Activated CD4-positive, alpha-beta T cell treated with anti-CD3 and anti-CD28 coated beads, Interleukin-2, amount 10 ng/mL, durations not matched to agents 24 days and 14 days (primary cell): Measurements from ENCODE around the gene ZDHHC3. TPM values are rescaled to one million over a fixed set of nuclear protein-coding genes. Genes with fewer than 3 reads are reported as not detected.

Experiments used
- DNase-seq: peaks from one replicate; pipeline ENCODE4 v3.0.0; 2022
- H3K27ac Mint-ChIP-seq: one replicate; pipeline ENCODE4 v1.8.0; 2022; ENCODE audit warnings: mild to moderate bottlenecking, mixed read lengths
- H3K27me3 Mint-ChIP-seq: one replicate; pipeline ENCODE4 v1.8.0; 2022; ENCODE audit warnings: mixed read lengths
- H3K36me3 Mint-ChIP-seq: one replicate; pipeline ENCODE4 v1.8.0; 2022; ENCODE audit warnings: low read depth, mild to moderate bottlenecking, mixed read lengths
- H3K4me1 Mint-ChIP-seq: one replicate; pipeline ENCODE4 v1.8.0; 2021; ENCODE audit warnings: mixed read lengths
- H3K4me3 Mint-ChIP-seq: one replicate; pipeline ENCODE4 v1.8.0; 2022; ENCODE audit warnings: mild to moderate bottlenecking, moderate library complexity, mixed read lengths
- H3K9me3 Mint-ChIP-seq: one replicate; pipeline ENCODE4 v1.8.0; 2021; ENCODE audit warnings: mixed read lengths
- intact Hi-C: fragments of 100-400 bp; cut with micrococcal nuclease; formaldehyde crosslinking; loops from one replicate; pipeline ENCODE4 v1.15.1; 2023
- total RNA-seq: library from RNA; stranded (reverse); gene quantifications from 2 replicates; pipeline ENCODE4 v1.2.3, GENCODE V29; 2022

ZDHHC3 gene
- total RNA-seq, 1 donor from 2014 or later, result 46.2 TPM

DNA sequence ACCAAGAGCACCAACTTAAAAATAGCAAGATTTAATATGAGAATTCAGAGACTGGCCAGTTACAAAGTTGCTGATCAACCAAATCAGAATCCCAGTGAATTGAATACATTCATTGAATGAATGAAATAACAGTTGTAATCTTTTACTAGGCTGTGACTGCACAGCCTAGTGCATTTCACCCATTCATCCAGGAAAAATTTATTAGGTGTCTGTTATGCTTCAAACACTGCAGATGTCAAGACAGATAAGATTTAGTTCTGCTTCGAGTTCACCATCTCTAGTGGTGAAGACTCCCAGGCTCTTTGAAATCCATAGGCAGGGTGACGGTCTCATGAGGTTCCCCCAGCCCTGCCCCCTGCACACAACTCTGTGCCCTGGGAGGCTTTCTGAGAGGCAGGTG lies 72.7 kb downstream of the ZDHHC3 start:
- no peak for DNase-seq
- Mint-ChIP-seq H3K27ac (no peak overlapping the region), H3K27me3 (peaks cover 2% of the 10 kb centered on the region), H3K36me3 (no peaks in the 10 kb centered on the region), H3K9me3 (no peaks in the 10 kb centered on the region), H3K4me3 (no peak overlapping the region), H3K4me1 (no peaks in the 10 kb centered on the region)
- intact Hi-C loops, result no loop called here

DNA sequence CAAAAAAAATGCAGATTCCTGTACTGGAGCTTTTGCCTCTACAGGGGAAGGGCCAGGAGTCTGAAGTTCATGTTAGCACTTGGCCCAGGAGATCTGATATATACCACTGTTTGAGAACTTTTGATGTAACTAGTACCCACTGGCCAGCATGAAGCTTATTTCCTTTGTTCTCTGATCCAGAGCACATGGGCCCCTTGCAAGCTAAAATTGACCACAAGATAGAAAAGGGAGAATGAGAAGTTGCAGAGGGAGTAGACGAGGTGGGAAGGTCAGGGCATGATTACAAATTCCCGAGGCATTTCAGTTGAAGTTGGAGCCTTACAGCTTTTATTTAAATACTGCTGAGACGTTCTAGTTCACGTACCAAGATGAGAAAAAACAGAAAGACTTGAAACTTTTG lies 73.3 kb downstream of the ZDHHC3 start:
- no peak overlapping the region for H3K4me3 Mint-ChIP-seq
- H3K4me1 Mint-ChIP-seq, result no peaks in the 10 kb centered on the region
- H3K36me3 Mint-ChIP-seq, result no peaks in the 10 kb centered on the region
- DNase-seq, result no peak
- peaks cover 2% of the 10 kb centered on the region for H3K27me3 Mint-ChIP-seq
- intact Hi-C loops, result no loop called here
- no peak overlapping the region for H3K27ac Mint-ChIP-seq
- H3K9me3 Mint-ChIP-seq, result no peaks in the 10 kb centered on the region

DNA sequence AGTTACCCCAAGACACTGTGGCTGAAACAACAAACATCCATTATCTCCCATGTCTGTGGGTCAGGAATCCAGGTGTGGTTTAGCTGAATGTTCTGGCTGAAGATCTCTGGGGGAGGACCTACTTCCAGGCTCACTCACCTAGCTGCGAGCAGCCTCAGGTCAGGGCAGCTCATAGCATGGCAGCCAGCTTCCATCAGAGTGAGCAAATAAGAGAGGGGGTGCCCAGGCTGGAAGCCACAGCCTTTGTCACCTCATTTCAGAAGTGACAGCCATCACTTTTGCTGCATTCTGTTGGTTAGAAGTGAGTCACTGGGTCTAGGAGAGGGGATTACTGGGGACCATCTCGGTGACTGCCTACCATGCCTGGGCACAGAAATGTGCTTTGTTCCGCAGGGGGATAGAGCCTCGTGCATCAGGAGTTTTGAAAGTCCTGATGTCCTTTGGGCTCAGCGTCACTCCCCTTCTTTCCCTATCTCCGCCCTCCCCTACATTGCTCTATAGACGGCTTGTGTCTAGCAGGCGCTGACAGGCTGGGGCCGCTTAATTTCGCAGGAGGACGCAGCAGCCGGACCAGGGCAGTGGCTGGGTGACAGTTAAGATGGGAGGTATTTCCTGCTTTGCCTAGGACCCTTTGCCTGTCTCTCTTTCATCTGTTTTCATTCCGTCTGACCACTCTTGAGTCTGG lies 76.1 kb downstream of the ZDHHC3 start:
- Mint-ChIP-seq H3K9me3 (no peaks in the 10 kb centered on the region), H3K36me3 (no peaks in the 10 kb centered on the region)

DNA sequence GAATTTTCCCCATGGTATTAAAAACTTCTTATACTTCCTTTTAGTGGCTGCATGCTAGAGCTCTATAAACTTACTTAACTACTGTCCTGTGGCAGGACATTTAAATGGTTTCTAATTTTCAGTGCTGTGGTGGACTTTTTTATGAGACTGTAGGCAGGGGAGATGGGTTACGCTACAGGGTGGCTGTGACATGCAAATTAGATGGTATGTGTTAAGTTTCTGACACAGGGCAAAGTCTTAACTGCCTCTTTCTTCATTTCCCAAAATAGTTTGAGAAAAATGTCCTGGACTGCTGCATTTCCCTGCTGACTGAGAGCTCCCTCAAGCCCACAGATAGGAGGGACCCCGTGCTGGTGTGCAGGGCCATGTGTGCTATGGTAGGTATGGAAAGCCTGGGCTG lies 79.5 kb downstream of the ZDHHC3 start:
- Mint-ChIP-seq H3K27ac (no peak overlapping the region), H3K9me3 (no peaks in the 10 kb centered on the region), H3K4me1 (no peaks in the 10 kb centered on the region), H3K27me3 (no peaks in the 10 kb centered on the region), H3K36me3 (no peaks in the 10 kb centered on the region), H3K4me3 (no peak overlapping the region)
- intact Hi-C loops, result no loop called here
- DNase-seq, result no peak

More for the DNA sequence above, 76.1 kb downstream of the ZDHHC3 start:
- H3K27me3 Mint-ChIP-seq, result no peaks in the 10 kb centered on the region
- H3K4me1 Mint-ChIP-seq, result no peaks in the 10 kb centered on the region
- no peak overlapping the region for H3K27ac Mint-ChIP-seq
- DNase-seq, result no peak
- H3K4me3 Mint-ChIP-seq, result no peak overlapping the region
- intact Hi-C loops, result no loop called here

DNA sequence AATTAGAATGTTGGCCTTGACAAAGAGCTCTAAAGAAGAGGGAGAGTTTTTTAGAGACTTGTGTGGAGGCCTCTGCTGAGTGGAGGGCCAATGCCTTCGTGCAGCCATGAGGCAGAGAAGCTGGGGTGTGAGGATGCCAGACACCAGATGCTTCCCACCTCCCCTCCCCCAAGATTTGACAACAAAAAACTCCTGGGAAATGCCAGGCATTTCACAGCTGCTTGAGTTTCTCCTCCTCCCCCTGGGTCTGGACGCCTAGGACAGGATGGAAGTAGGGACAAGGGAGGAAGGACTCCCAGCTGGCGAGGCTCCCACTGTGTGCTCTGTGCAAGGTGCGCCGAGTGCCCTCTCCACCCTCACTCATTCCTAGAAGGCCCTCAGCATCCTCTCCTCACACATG lies 81.5 kb downstream of the ZDHHC3 start:
- no peaks in the 10 kb centered on the region for H3K4me1 Mint-ChIP-seq

DNA sequence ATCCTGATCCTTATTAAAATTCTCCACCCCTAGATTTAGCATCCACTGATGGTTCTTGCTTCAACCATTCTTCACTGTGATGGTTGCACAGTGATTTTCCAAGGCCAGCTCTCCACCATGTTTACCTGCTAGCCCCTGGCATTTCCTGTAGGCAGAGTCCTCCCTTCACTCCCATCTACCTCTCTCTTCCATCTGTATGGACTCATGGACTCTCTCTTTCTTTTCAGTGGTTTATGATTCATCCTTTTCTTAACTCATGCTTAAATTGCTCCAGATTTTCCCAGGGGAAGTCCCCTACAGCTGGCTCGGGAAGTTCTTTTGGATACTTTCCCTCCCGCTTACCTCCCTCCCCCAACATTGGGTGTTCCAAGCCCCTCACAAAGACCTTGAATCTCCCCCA lies 82.9 kb downstream of the ZDHHC3 start:
- H3K36me3 Mint-ChIP-seq, result no peaks in the 10 kb centered on the region

More for the DNA sequence above, 81.5 kb downstream of the ZDHHC3 start:
- Mint-ChIP-seq H3K9me3 (peaks cover 3% of the 10 kb centered on the region), H3K27me3 (no peaks in the 10 kb centered on the region), H3K36me3 (no peaks in the 10 kb centered on the region), H3K4me3 (no peak overlapping the region), H3K27ac (no peak overlapping the region)
- intact Hi-C loops, result no loop called here
- DNase-seq, result no peak

DNA sequence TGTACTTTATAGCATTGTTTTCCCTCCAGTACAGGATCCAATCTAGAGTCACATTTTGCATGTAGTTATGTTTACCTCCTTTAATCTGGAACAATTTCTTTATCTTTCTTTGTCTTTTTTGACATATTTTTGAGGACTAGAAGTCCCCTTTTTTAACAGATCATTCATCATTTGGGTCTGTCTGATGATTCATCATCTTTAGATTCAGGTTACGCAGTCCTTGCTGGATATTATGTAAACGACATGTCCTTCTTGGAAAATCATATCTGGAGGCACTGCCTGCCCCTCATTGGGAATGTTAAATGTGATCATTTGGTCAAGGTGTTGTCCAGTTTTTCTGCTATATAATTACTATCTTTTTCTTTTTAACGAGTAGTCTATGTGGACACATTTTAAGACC lies 83.3 kb downstream of the ZDHHC3 start:
- H3K36me3 Mint-ChIP-seq, result no peaks in the 10 kb centered on the region
- peaks cover 3% of the 10 kb centered on the region for H3K9me3 Mint-ChIP-seq
- no peak overlapping the region for H3K4me3 Mint-ChIP-seq
- intact Hi-C loops, result no loop called here
- no peaks in the 10 kb centered on the region for H3K27me3 Mint-ChIP-seq
- no peak for DNase-seq
- H3K27ac Mint-ChIP-seq, result no peak overlapping the region
- H3K4me1 Mint-ChIP-seq, result no peaks in the 10 kb centered on the region

More for the DNA sequence above, 82.9 kb downstream of the ZDHHC3 start:
- Mint-ChIP-seq H3K4me3 (no peak overlapping the region), H3K9me3 (peaks cover 3% of the 10 kb centered on the region), H3K27ac (no peak overlapping the region), H3K4me1 (no peaks in the 10 kb centered on the region), H3K27me3 (no peaks in the 10 kb centered on the region)
- intact Hi-C loops, result no loop called here
- no peak for DNase-seq

DNA sequence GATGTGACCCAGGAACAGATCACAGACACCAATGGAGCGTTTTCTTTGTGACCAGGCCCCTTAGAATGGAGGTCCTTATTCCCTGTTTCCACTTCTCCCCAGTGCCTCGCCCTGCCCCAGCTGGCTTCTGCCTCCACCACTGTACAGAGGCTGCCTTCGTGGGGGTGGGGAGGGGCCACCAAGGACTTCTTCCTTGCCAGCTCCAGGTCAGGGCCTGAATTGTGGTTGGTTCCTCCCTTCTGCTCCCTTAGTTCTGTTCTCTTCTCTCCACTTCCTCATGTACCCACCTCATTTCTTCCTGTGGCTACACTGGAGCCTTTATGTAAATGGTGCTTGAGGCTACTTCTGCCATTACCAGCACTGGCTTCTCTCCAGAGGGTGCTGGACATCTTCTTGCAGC lies 85.1 kb downstream of the ZDHHC3 start:
- no peak overlapping the region for H3K4me3 Mint-ChIP-seq
- no peaks in the 10 kb centered on the region for H3K4me1 Mint-ChIP-seq

DNA sequence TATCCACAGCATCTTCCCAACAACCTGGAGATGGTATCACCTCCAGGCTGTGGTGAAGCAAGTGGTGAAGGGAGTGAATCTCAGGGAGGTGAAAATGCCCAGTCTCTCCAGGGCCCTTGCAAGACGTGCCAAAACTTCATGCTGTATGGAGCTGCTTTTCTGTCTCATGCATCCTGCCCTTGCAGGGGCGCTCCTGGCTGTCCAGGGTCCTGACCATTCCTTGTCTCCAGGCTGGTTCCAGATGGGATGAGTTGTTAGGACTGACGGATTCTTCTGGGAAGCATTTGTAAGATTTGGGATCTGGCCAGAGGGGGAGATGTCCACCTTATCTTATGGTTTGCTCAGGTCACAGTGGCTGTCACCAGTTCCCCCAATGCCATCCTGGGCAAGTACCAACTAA lies 85.7 kb downstream of the ZDHHC3 start:
- no peaks in the 10 kb centered on the region for H3K4me1 Mint-ChIP-seq
- H3K27me3 Mint-ChIP-seq, result no peaks in the 10 kb centered on the region
- H3K27ac Mint-ChIP-seq, result no peak overlapping the region
- H3K36me3 Mint-ChIP-seq, result no peaks in the 10 kb centered on the region
- no peak for DNase-seq
- H3K4me3 Mint-ChIP-seq, result no peak overlapping the region
- intact Hi-C loops, result no loop called here
- peaks cover 3% of the 10 kb centered on the region for H3K9me3 Mint-ChIP-seq

More for the DNA sequence above, 85.1 kb downstream of the ZDHHC3 start:
- Mint-ChIP-seq H3K36me3 (no peaks in the 10 kb centered on the region), H3K9me3 (peaks cover 3% of the 10 kb centered on the region), H3K27me3 (no peaks in the 10 kb centered on the region), H3K27ac (no peak overlapping the region)
- intact Hi-C loops, result no loop called here
- DNase-seq, result no peak

DNA sequence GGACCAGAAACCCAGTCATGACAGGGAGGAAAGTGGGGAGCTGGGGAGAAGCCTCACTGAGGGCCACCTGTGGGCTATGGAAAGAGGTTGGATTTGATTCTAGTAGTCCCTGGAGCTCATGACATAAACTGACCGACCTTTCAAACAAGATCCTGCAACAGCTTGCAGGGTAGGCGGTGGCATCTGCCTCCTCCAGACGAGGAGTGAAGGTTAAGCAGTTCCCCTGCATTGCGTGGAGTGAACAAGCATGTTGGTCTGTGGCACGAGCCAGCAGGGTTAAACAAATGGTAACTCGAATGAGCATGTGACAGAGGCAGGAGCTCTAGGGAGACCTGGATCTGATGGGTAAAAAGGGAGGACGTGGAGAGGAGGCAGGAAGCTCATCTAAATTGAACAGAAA lies 88.9 kb downstream of the ZDHHC3 start:
- intact Hi-C loops, result no loop called here
- Mint-ChIP-seq H3K27ac (no peak overlapping the region), H3K4me1 (no peaks in the 10 kb centered on the region), H3K27me3 (no peaks in the 10 kb centered on the region), H3K9me3 (peaks cover 3% of the 10 kb centered on the region), H3K4me3 (no peak overlapping the region), H3K36me3 (no peaks in the 10 kb centered on the region)
- DNase-seq, result no peak

DNA sequence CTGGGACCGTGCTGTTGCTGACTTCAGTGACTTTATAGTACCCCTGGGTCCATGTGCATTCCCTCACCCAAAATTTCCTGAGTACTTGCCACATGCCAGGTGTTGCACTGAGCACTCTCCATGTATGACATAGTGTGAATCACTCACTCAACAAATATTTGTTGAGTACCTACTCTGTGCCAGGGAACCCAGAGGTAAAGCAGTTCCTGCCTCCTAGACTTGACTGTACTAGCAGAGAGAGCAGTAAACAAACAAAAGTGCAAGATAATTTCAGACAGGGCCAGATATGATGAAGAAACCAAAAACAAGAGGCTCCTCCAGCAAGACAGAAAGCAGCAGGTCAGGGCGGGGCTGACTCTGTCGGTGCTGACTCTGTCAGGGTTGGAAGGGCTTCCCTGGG lies 89.4 kb downstream of the ZDHHC3 start:
- intact Hi-C loops, result no loop called here
- Mint-ChIP-seq H3K36me3 (no peaks in the 10 kb centered on the region), H3K9me3 (peaks cover 3% of the 10 kb centered on the region), H3K4me1 (no peaks in the 10 kb centered on the region), H3K27ac (no peak overlapping the region), H3K27me3 (no peaks in the 10 kb centered on the region), H3K4me3 (no peak overlapping the region)
- DNase-seq, result no peak

DNA sequence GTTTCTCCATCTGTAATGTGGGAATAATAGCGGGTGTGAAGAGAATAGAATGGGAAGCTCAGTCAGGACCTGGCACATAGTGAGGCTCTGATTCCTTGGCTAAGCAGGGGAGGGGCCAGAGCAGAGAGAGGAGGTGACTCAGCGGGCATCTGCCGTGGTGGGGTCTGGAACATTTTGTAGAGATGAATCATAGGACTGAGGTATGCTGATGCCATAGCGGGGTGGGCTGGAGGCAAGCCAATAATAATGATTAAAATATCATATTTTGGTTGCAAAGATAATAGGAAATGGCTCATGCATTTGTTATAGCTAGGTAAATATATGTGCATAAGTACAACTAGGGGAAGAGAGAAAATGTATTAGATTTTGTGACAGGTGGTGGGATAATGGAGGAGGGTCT lies 90.4 kb downstream of the ZDHHC3 start:
- intact Hi-C loops, result no loop called here
- H3K4me3 Mint-ChIP-seq, result no peak overlapping the region
- H3K9me3 Mint-ChIP-seq, result no peaks in the 10 kb centered on the region
- H3K27ac Mint-ChIP-seq, result no peak overlapping the region
- H3K27me3 Mint-ChIP-seq, result no peaks in the 10 kb centered on the region
- DNase-seq, result no peak
- H3K4me1 Mint-ChIP-seq, result no peaks in the 10 kb centered on the region
- H3K36me3 Mint-ChIP-seq, result no peaks in the 10 kb centered on the region

DNA sequence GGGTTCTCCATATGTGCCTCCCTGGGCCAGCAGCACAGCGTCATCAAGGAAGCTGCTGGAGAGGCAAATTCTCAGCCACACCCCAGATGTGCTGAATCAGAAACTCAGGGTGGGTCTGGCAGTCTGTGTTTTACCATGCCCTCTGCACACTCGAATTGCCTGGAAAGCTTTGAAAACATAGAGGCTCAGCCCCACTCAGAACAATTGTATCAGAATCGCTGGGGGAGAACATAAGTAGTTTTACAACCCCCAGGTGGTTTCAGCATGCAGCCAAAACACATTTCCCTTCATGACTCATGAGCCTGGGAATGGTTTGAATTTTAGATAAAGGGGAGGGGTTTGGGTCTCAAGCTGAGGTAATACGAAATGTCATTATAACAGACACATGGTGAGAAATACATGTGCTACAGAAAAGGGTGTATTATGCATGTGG lies 92.0 kb downstream of the ZDHHC3 start:
- Mint-ChIP-seq H3K4me3 (no peak overlapping the region), H3K36me3 (no peaks in the 10 kb centered on the region), H3K4me1 (no peaks in the 10 kb centered on the region), H3K27ac (no peak overlapping the region), H3K27me3 (no peaks in the 10 kb centered on the region), H3K9me3 (no peaks in the 10 kb centered on the region)
- intact Hi-C loops, result no loop called here
- no peak for DNase-seq

DNA sequence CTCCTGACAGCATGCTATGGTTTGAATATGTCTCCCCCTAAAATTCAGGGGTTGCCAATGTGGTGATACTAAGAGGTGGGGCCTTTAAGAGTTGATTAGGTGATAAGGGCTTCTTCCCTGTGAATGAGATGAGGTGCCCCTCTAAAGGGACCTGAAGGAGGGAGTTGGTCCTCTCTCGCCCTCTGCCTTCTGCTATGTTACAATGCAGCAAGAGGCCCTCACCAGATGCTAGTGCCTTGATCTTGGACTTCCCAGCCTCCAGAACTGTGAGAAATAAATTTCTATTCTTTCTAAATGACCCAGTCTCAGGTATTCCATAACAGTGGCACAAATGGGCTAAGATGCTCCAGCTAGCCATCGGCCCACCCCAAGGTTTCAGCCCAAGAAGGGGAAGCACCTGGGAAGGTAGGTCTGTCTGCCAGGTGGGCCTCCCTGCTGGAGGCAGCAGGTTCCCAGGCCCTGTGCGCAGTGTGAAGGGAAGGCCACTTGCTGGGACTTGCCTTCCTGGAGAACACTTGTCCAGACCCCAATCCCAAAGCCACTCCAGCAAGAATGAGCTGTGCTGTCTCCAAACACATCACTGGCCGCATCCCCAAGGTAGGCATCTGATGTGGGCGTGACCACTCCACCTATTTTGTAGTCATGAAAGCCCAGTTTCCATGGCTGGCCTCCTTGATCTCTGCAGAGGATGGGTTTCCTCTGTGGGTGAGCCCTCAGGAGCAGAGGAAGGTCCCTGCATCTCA lies 92.6 kb downstream of the ZDHHC3 start:
- H3K36me3 Mint-ChIP-seq, result no peaks in the 10 kb centered on the region
- no peak overlapping the region for H3K27ac Mint-ChIP-seq
- H3K9me3 Mint-ChIP-seq, result no peaks in the 10 kb centered on the region
- no peak for DNase-seq
- H3K27me3 Mint-ChIP-seq, result peaks cover 2% of the 10 kb centered on the region
- no peaks in the 10 kb centered on the region for H3K4me1 Mint-ChIP-seq
- H3K4me3 Mint-ChIP-seq, result no peak overlapping the region
- intact Hi-C loops, result no loop called here
